Measurements from ENCODE around the gene HDAC4. TPM values are rescaled to one million over a fixed set of nuclear protein-coding genes. Genes with fewer than 3 reads are reported as not detected.

The HDAC4 gene
- total and polyA plus RNA-seq, 4 donors: 2.9 to 37.2 (median 4.4) TPM

DNA sequence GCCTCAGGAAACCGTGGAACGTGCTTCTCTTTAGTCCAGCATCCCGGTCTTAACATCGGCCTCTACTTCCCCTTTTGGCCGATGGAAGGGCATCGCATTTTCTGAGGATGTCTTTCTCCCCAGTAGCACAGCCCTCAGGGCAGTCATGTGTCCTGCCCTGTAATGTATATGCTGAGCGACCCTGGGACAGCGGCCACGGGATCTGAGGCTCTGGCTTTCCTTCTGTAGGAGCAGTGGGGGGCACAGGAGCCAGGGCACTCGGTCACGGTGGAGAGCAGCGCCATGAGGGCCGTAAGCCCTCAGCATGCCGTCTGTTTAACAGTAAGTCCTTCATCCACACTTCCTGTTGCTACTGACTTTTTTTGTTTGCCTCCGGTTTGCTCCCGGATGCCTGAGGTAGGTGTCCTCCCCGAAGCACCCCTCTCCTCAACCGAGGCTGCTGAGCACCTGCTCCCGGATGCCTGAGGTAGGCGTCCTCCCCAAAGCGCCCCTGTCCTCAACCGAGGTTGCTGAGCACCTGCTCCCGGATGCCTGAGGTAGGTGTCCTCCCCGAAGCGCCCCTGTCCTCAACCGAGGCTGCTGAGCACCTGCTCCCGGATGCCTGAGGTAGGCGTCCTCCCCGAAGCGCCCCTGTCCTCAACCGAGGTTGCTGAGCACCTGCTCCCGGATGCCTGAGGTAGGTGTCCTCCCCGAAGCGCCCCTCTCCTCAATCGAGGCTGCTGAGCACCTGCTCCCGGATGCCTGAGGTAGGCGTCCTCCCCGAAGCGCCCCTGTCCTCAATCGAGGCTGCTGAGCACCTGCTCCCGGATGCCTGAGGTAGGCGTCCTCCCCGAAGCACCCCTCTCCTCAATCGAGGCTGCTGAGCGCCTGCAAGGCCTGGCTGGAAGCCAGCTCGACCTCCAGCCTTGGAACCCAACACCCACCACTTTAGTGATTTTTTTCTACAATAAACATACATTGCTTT lies 169.3 kb downstream of the HDAC4 start:
- DNase-seq (ENCODE audit: low spot score): no peak
- no peak overlapping the region for H3K4me3 ChIP-seq (ENCODE audit: low read depth in 1 of 3, low read length in 3 of 3)
- no peaks in the 10 kb centered on the region for H3K9me3 ChIP-seq (ENCODE audit: control insufficient read depth in 4 of 4, low read length in 3 of 4)
- H3K27ac ChIP-seq (ENCODE audit: low read depth in 1 of 2, low read length in 2 of 2): no peak overlapping the region
- H3K4me1 ChIP-seq (ENCODE audit: control insufficient read depth in 4 of 4, insufficient read depth in 4 of 4, low read length in 3 of 4): peaks cover 12 to 22% (median 19%) of the 10 kb centered on the region in 4 donors
- TF ChIP-seq TAF1 (conservative IDR thresholded peaks at IDR 0.05): no peak
- no peaks in the 10 kb centered on the region for H3K36me3 ChIP-seq (ENCODE audit: control insufficient read depth in 4 of 4, insufficient read depth in 3 of 4, low read depth in 1 of 4, low read length in 3 of 4)
- WGBS: 81% methylated on average over 45 of the region's 46 CpGs
- H3K9ac ChIP-seq (ENCODE audit: low read depth in 1 of 2, low read length in 2 of 2): no peak overlapping the region
- H3K27me3 ChIP-seq (ENCODE audit: control insufficient read depth in 4 of 4, insufficient read depth in 4 of 4, low read length in 3 of 4): no peaks in the 10 kb centered on the region

DNA sequence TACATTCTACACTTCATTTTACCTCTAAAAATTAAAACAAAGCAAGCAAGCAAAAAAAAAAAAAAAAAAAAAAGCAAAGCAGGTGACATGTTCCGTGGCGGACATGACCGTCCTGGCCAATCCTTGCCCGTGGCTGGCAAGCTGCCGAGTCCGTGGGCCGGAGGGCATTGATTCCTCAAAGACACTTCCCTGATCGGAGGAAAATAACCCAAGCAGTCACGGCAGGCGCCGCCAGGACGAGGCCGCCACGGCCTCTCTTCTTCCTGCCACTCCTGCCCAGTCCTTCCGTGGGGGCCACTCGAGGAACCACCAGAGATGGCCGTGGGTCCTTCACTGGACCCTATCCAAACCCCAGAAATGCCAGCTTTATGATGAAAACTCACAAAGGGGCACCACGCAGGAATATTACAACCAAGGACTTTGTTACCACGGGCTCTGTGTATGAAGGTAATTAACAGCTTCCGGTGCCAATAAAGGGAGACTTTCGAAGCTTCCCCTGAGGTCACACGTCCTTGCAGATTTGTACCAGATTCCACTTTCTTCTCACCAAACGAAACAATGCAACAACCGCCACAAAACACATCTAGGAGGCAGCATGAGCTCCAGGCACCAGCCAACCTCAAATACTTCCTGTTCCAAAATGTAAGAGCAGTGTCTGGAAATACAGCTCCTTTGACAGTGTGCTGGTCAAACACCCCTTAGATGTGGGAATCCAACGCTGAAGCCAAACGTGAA lies 170.3 kb downstream of the HDAC4 start:
- Histone ChIP-seq H3K36me3 (ENCODE audit: control insufficient read depth in 4 of 4, insufficient read depth in 3 of 4, low read depth in 1 of 4, low read length in 3 of 4) (no peaks in the 10 kb centered on the region), H3K9me3 (ENCODE audit: control insufficient read depth in 4 of 4, low read length in 3 of 4) (no peaks in the 10 kb centered on the region), H3K27ac (ENCODE audit: low read depth in 1 of 2, low read length in 2 of 2) (no peak overlapping the region), H3K27me3 (ENCODE audit: control insufficient read depth in 4 of 4, insufficient read depth in 4 of 4, low read length in 3 of 4) (no peaks in the 10 kb centered on the region), H3K4me1 (ENCODE audit: control insufficient read depth in 4 of 4, insufficient read depth in 4 of 4, low read length in 3 of 4) (peaks cover 15 to 30% (median 26%) of the 10 kb centered on the region in 4 donors), H3K9ac (ENCODE audit: low read depth in 1 of 2, low read length in 2 of 2) (no peak overlapping the region), H3K4me3 (ENCODE audit: low read depth in 1 of 3, low read length in 3 of 3) (no peak overlapping the region)
- TF ChIP-seq, protein P1, sequence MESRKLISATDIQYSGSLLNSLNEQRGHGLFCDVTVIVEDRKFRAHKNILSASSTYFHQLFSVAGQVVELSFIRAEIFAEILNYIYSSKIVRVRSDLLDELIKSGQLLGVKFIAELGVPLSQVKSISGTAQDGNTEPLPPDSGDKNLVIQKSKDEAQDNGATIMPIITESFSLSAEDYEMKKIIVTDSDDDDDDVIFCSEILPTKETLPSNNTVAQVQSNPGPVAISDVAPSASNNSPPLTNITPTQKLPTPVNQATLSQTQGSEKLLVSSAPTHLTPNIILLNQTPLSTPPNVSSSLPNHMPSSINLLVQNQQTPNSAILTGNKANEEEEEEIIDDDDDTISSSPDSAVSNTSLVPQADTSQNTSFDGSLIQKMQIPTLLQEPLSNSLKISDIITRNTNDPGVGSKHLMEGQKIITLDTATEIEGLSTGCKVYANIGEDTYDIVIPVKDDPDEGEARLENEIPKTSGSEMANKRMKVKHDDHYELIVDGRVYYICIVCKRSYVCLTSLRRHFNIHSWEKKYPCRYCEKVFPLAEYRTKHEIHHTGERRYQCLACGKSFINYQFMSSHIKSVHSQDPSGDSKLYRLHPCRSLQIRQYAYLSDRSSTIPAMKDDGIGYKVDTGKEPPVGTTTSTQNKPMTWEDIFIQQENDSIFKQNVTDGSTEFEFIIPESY (IDR thresholded peaks at IDR 0.05): no peak
- TF ChIP-seq, protein P2, sequence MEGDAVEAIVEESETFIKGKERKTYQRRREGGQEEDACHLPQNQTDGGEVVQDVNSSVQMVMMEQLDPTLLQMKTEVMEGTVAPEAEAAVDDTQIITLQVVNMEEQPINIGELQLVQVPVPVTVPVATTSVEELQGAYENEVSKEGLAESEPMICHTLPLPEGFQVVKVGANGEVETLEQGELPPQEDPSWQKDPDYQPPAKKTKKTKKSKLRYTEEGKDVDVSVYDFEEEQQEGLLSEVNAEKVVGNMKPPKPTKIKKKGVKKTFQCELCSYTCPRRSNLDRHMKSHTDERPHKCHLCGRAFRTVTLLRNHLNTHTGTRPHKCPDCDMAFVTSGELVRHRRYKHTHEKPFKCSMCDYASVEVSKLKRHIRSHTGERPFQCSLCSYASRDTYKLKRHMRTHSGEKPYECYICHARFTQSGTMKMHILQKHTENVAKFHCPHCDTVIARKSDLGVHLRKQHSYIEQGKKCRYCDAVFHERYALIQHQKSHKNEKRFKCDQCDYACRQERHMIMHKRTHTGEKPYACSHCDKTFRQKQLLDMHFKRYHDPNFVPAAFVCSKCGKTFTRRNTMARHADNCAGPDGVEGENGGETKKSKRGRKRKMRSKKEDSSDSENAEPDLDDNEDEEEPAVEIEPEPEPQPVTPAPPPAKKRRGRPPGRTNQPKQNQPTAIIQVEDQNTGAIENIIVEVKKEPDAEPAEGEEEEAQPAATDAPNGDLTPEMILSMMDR (IDR thresholded peaks at IDR 0.05; ENCODE audit: low read depth, low read length, missing input control): no peak
- TF ChIP-seq RAD21 (IDR thresholded peaks at IDR 0.05) (no peak), FOXA1 (IDR thresholded peaks at IDR 0.05) (no peak), HNF4G (IDR thresholded peaks at IDR 0.05) (no peak), SP1 (IDR thresholded peaks at IDR 0.05) (no peak), TAF1 (conservative IDR thresholded peaks at IDR 0.05) (no peak), NR2F2 (IDR thresholded peaks at IDR 0.05) (no peak), GABPA (IDR thresholded peaks at IDR 0.05 in 1 of 2, conservative IDR thresholded peaks at IDR 0.05 in 1 of 2) (no peak), YY1 (IDR thresholded peaks at IDR 0.05) (no peak), EGR1 (IDR thresholded peaks at IDR 0.05; ENCODE audit: low read depth in 2 of 2) (no peak)
- TF ChIP-seq, protein P3, sequence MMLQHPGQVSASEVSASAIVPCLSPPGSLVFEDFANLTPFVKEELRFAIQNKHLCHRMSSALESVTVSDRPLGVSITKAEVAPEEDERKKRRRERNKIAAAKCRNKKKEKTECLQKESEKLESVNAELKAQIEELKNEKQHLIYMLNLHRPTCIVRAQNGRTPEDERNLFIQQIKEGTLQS (IDR thresholded peaks at IDR 0.05): no peak
- no peak for DNase-seq (ENCODE audit: low spot score)
- WGBS: 77% methylated on average over 26 of the region's 26 CpGs
